Stimulated activated CD8-positive, alpha-beta memory T cell treated with anti-CD3 and anti-CD28 coated beads, Interleukin-12 subunit alpha, Interleukin-12 subunit beta, amount 100 ng/mL, for 4 hours (primary cell): Measurements from ENCODE around the gene RBL2.
A peak's percentile ranks its signal among the peaks of the same experiment; 100 is the strongest.
"Not testable (repeated sequence)": the region's sequence is repeated elsewhere in the genome, so short reads cannot be mapped to it uniquely, and the experiment has no call there.

ENCODE experiments used
- DNase-seq: peaks from one replicate; pipeline ENCODE4 v3.0.0-alpha.2; 2020; ENCODE audit warnings: low read depth

Gene RBL2

GRCh38 chr16:53434377-53435065, at the start of gene RBL2:
RBL2 (plus strand) TSS chr16:53434471; CDS start chr16:53434557, 86 bp downstream.
- DNase-seq: peak; percentile 73

GRCh38 chr16:53384610-53385009, 49.7 kb upstream of the RBL2 start:
- not testable (repeated sequence) for DNase-seq

- no peak for DNase-seq
Observed at GRCh38 chr16:53404959-53405358, 29.3 kb upstream of the RBL2 start.

GRCh38 chr16:53412549-53412948, 21.7 kb upstream of the RBL2 start:
- no peak for DNase-seq

GRCh38 chr16:53413864-53414263, 20.4 kb upstream of the RBL2 start:
- no peak for DNase-seq

GRCh38 chr16:53414381-53414780, 19.9 kb upstream of the RBL2 start:
- no peak for DNase-seq

- no peak for DNase-seq
Observed at GRCh38 chr16:53415504-53415903, 18.8 kb upstream of the RBL2 start.

GRCh38 chr16:53417011-53417410, 17.3 kb upstream of the RBL2 start:
- no peak for DNase-seq

- no peak for DNase-seq
Observed at GRCh38 chr16:53417976-53418375, 16.3 kb upstream of the RBL2 start.

GRCh38 chr16:53419383-53419709, 14.9 kb upstream of the RBL2 start:
- not testable (repeated sequence) for DNase-seq

GRCh38 chr16:53421248-53421647, 13.0 kb upstream of the RBL2 start:
- DNase-seq: no peak

GRCh38 chr16:53423968-53424367, 10.3 kb upstream of the RBL2 start:
- not testable (repeated sequence) for DNase-seq

- DNase-seq: no peak
Observed at GRCh38 chr16:53428681-53429080, 5.6 kb upstream of the RBL2 start.

- no peak for DNase-seq
Observed at GRCh38 chr16:53429221-53429943, 4.9 kb upstream of the RBL2 start.

GRCh38 chr16:53430363-53430762, 3.9 kb upstream of the RBL2 start:
- no peak for DNase-seq

GRCh38 chr16:53433509-53433908, 762 bp upstream of the RBL2 start:
- no peak for DNase-seq

- no peak for DNase-seq
Observed at GRCh38 chr16:53433930-53434376, 318 bp upstream of the RBL2 start.

- DNase-seq: peak; percentile 40
Observed at GRCh38 chr16:53435066-53435688, 906 bp downstream of the RBL2 start.

GRCh38 chr16:53440125-53440524, 5.9 kb downstream of the RBL2 start:
- no peak for DNase-seq

GRCh38 chr16:53445534-53445933, 11.3 kb downstream of the RBL2 start:
- DNase-seq: no peak

GRCh38 chr16:53446090-53446489, 11.8 kb downstream of the RBL2 start:
- no peak for DNase-seq

- DNase-seq: no peak
Observed at GRCh38 chr16:53449816-53450517, 15.7 kb downstream of the RBL2 start.

GRCh38 chr16:53453928-53454327, 19.7 kb downstream of the RBL2 start:
- DNase-seq: no peak
